HG03097 (cell line): ENCODE data around the gene ZNF492.
"Not testable (repeated sequence)": the region's sequence is repeated elsewhere in the genome, so short reads cannot be mapped to it uniquely, and the experiment has no call there.

Source experiments
- ATAC-seq: cut with Tn5 transposase; IDR thresholded peaks from one replicate; pipeline ENCODE4 v1.9.1; 2021; ENCODE audit not compliant: unreplicated experiment, low FRiP score

The ZNF492 gene

DNA sequence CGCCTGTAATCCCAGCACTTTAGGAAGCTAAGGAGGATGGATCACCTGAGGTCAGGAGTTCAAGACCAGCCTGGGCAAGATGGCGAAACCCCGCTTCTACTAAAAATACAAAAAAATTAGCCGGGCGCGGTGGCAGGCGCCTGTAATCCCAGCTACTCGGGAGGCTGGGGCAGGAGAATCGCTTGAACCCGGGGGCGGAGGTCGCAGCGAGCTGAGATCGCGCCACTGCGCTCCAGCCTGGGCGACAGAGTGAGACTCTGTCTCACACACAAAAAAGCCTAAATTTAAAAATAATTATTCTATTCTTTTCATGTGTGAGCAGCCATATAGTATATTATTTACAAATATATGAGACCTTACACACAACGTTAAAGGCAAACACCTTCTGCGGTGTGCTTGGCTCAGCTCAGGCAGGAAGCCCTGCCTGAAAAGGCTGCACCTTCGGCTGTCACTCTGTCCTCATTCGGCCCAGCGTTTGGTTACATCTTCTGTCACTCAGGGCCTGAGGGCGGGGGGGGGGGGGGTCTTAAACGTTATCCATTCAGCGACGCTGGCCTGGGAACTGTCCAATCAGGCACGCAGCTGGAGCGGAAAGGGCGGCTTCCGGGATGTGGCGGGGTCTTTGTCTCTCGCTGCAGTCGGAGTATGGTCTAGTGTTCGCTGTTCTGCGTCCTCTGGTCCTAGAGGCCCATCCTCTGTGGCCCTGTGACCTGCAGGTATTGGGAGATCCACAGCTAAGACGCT lies at the start of gene ZNF492:
TSS of gene ZNF492 (plus strand) at position 619 of the 744 bp plus-strand sequence. CDS start 19,076 bp downstream, outside the sequence.
- ATAC-seq: not testable (repeated sequence)

DNA sequence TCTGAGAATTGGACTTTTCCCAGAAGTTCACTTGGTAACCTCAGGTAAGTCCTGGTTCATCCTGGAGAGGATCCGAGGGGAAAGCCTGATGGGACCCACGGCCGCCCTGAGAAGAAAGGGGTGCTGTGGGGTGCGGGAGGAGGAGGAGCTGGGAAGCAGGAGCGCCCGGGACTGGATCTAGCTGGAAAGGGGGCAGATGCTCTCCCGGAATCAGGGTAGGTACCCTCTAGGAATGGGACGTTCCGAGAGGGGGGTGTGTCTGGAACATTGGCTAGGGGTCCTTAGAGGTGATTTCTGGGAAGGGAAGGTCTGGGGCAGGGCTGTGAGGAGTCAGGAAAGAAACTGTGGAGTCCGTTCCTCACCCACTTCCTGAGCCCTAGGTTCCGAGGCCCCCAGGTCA lies 38.7 kb upstream of the ZNF492 start:
- no peak for ATAC-seq

DNA sequence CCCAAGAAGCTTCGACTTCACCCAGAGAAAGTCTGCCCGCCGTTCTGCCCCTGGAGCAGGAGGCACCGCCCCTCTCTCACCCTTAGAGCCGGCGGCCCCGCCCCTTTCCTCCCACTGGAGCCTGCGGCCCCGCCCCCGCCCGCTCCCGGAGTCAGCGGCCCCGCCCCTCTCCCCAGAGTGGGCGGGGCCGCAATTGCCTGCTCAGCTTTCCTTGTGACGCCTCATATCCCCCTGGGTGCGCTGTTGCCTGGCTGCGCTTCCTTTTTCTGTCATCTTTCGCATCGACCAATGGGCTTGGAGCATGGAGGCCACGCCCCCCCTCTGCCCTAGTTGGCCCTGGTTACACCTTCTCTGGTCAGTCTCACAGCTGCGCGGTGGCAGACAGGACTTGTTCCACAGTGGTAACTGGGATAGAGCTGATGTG lies 38.2 kb upstream of the ZNF492 start:
- ATAC-seq: no peak

DNA sequence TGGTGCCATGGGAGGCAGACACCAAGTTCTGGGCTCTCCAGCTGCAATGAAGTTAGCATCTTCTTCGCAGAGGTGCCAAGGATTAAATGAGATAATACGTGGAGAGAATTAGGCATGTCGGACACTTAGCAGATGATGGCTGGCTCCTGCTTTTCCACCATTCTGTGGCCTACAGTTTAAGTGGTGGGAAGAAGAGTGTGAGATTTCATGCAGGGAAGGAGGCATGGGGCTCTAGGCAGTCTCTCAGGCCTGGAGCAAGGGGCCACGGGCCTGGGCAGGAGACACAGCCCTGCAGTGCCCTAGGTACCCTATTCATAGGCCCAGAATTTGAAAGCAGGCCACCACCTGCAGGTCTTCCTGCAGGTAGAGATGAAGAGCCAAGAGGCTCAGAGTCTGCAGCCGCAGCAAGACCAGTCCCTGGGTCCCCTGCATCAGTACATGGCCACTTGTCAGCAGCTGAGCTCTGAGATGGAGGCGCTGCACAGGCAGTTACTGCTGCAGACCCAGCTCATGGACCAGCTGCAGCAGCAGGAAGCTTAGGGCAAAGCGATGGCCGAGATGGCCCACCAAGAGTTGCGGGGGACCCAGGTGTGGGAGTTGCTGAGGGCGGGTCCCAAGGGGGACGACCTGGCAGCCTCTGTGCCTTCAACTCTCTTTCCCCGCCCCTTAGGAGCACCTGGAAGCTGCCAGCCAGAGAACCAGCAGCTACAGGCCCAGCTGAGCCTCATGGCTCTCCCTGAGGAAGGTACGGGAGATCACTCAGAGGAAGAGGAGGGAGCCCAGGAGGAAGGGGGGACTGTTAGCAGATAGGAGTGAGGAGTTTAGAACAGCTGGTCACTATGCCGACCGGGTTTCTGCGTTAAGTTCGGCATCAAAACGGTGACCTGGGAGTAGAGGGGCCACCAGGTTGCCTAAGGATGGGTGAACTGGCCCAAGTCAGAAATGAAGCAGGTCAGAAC lies 33.2 kb upstream of the ZNF492 start:
- no peak for ATAC-seq

DNA sequence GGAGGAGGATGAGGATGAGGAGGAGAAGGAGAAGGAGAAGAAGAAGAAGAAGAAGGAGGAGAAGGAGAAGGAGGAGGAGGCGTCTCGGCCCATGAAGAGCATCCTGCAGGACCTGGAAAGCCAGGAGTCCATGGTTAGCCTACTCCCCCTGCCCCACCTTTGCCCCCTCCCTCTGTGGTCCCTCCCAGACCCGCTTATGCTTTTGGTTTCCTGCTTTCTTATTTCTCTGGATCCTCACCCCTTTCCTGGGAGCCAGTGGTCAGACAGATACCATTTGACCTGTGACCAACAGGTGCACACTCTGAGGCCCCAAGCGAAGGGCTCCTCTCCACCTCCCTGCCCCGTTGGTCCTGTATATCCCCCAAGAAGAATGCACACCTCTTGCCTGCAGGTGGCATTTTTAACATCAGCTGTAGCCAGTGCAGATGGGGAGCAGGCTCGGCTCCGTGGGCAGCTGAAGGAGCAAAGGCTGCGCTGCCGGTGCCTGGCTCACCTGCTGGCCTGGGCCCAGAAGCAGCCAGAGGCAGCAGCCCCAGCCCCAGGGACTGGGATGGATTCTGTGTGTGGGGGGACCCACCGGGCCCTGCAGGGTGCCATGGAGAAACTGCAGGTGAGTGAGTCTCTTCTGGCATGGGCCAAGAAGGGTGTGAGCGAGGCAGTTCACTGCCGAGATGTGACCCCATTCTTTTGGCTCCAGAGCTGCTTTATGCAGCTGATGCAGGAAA lies 32.1 kb upstream of the ZNF492 start:
- no peak for ATAC-seq

DNA sequence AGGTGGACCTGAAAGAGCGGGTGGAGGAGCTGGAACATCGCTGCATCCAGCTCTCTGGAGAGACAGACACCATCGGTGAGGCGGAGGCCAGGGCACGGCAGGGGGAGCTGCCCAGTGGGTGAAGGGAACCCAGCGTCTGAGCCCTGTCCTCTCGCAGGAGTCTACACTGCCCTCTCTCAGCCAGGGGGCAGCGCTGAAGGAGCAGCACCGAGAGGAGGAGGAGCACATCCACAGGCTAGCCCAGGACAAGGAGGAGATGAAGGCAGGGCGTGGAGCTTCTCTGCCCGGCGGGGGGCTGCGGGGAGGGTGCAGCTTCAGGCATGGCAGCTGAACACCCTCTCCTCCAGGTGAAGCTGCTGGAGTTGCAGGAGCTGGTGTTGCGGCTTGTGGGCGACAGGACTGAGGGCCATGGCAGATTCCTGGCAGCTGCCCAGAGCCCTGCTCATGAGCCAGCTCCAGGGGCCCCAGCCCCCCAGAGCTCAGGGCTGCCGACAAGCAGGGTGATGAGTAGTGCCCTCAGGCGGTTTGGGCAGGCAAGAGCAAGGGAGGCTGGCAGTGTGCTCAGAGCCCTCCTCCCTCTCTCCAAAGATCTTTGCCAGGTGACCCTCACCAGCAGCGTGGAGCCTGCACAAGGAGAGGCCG lies 31.4 kb upstream of the ZNF492 start:
- no peak for ATAC-seq

DNA sequence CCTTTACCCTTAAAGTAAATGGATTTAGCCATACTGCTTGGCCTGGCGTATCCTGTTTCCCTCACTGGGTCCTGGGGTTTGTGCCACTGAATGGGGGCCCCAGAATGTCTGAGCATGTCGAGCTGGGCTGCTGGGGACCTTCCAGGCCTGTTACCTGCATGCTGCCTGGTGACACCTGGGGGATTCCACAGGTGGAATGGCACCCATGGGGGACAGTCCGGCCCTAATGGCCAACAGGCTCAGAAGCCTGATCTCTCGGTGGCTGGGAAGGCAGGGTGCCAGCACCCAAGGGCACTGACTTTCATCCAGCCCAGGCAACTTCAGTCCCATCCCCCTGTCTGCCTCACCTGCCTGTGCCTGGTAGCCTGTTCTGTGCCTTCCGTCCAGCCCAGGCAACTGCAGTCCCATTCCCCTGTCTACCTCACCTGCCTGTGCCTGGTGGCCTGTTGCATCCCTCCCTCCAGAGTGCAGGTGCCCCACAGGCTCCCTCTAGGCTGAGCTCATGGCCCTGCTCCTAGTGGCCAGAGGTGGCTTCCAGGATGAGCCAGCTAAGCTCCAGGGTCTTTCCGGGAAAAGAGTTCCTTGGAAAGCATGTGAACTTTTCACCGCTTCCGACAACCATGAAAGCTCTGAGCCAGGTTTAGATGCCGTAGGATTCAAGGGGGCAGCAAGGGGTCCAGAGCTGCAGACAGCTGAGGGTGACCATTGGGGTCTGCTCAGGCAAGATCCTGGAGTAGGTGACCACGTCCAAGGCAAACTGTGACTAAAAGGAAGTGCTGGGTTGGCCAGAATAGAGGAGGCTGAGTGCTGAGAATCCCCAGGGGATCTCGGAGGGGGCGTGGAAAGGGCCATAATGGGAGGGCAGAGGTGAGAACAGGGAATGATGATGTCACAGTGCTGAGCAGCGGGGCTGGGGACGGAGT lies 30.3 kb upstream of the ZNF492 start:
- no peak for ATAC-seq

DNA sequence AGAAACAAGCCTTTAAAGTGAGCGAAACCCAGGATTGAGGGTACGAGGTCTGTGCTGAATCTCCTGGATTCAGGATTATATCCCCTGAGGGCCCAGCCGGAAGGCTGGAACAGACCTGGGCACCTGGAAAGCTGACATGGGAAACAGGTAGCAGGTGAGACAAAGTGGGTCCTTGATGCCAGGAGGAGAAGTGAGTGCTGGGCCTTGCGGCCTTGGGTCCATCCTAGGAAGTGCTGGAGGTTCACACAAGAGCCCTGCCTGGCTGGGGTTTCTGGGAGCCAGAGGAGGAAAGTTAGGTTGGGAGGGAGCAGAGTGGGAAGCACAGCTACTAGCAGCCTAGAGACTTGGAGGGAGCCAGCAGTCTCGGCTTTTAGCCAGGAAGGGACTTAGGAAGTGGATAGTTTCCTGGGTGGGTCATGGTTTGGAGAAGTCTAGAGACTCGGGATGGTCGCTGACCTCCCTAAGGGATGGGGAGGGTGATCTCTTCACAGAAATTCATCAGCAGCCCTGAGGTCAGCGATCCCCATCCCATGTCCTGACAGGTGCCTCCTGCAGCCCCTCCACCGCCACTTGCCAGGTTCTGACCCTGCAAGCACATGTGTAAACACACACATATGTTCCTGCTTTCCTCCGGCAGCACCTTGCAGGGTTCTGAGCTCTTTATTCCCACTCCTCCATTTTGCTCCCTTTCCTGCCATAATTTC lies 29.4 kb upstream of the ZNF492 start:
- no peak for ATAC-seq

DNA sequence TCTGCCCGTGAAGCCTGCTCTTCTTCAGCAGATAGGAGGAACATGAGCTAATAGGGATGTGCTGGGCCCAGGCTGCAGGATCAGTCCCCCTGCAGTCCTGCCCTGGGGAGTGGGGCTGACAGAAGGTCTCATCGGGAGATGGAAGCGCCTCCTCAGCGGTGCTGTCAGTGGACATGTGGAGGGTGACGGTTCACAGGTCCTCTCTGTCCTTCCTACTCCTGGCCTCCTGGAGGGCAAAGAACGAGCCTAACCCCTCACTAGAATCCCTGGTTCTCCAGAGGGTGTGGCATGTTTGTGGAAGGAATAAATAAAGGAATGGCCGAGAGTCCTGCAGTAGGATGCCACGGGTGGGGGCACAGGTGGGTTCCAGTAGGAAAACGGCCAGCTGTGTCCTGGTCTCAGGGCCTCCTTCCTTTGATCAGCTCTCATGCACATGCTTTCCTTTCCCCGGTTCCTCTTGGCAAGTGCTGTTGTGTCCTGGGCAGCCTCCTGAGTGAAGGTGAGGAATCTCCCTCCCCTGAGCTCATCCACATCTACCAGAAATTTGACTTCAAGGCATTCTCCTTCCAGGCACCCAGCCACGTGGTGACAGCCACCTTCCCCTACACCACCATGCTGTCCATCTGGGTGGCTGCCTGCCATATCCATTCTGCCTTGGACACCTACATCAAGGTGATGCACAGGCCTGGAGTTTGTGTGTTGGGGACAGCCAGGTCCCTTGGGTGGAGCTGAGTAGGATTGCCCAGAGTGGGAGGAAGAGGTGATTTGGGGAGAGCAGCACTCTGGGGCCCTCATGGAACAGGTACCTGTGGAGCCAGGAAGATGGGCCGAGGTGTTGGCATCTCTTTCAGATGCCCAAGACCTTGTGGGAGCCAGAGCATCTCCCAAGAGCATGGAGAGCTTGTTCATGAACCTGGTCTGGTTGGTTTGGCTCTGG lies 28.6 kb upstream of the ZNF492 start:
- no peak for ATAC-seq

DNA sequence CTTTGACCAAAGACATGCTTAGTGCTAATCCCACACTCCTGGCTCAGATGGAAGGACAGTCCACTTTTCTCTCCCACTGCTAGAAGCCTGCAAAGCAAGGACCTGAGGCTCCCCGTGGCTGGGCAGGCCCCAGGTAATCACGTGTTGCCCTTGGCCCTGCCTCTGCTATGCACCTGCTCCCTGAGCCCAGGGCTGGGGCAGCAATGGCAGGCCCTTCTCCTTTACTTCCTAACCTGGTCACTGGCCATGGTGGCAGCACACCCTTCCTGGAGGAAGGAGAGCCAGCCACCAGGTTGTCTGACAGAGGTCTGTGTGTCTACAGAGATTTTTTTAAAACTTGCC lies 27.9 kb upstream of the ZNF492 start:
- no peak for ATAC-seq

DNA sequence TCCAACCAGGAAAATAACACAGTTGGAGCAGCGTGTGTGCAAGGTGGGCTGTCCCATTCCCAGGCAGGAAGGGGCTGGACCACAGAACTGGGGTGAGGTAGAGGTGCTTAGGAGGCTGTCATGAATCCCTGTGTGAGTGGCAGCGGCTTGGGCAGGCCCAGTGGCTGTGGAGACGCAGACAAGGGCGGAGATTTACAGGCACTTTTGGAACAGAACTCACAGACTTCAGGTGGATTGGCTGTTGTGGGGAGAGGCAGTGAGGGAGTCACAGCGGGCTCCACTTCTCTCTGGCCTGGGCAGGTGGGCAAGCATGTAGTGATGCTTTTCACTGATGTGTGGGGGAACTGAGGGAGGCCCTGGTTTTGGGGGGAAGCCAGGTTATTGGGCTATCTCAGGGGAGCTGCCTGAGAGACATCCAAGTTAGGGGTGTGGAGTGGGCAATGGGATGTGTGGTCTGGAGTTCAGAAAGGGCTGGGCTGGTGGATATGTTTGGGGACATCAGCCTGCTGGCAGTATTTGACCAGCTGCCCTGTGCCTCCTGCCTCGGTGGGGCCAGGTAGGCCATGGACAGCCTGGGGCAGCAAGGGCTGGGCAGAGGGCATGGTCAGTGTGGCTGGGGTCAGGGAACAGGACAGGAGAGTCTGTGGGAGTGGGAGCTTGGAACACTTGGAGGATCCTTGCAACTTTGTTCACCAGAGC lies 27.0 kb upstream of the ZNF492 start:
- ATAC-seq: no peak

DNA sequence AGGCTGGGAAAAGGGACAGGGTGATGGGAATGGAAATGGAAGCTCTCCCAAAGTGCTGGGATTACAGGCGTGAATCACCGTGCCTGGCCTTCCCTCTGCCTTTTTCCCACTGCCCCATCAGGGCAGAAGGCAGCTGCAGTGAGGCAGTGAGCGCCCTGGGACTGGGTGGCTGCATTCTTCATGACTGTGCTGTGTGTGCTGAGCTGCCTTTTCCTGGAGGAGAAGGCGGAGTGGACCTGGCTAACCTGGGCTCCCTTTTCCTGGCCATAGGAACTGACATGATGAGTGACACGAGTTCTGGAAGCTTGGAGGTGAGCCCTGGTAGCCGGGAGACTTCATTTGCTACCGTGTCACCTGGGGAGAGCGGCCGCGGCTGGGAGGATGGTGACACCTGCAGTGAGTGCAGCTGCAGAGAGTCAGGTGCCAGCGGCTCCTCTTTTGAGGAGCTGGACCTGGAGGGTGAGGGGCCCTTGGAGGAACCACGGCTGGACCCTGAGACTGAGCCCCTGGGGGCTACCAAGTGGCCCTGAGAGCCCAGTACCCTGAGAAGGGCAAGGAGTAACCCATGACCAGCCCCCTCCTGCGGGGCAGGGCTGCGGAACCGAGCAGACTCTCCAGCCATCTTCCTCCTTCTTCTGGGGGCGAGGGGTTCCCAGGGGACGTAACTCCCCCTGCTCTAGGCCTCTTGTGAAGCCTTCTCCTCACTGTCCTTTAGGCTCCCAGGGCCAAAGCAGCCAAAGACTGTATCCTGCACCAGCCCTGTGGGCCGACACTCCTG lies 26.3 kb upstream of the ZNF492 start:
- ATAC-seq: no peak

DNA sequence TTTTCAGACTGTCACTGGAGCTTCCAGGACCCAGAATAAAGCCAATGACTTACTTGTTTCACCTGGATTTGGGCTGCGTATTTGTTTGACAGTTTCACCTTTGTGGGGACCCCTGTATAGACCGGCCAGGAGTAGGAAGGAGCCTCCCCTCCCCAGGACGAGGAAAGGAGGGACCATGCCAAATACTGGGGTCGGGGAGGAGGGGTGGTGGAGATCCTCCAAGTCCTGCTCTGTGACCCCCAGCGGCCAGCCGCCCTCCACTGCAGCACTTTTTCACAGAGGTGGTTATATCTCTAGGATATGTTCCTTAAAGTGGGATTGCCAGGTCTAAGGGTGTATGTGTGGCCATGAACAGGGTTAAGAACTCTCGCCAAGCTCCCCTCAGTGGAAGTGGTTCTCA lies 25.7 kb upstream of the ZNF492 start:
- ATAC-seq: no peak

DNA sequence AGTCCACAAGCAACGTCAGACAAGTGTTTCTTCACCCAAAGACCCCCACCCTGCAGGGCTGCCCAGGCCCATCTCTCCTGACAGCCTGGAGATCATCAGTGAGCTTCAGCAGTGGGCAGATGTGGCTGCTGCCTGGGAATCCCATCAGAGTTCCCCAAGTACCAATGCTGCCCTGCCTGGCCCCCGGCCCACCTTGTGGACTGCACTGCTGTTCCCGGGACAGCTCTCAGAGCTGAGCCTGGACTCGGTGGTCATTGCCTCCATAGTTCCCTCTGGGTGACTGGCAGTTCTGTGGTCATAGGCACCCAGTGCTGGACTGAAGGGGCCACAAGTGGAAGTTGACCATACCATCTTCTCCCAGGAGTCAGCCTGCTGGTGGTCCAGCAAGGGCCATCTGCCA lies 24.5 kb upstream of the ZNF492 start:
- ATAC-seq: no peak

DNA sequence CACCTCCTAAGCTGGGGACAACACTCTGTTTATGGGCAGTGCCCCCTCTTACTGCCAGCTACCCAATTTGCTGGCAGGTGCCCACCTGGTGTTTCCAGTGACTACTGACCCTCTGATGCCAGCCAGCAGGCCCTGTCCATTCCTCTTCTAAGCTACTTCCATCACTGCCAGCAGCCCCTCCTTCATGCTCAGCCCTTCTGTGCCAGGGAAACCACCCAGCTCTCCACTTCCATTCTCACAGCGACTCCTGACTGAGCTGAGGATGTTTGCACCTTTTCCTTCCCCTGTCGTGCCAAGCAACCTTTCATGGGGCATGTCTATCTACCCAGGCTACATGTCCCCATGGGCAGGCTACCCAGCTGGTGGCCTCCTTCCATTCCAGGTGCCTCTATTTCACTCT lies 24.0 kb upstream of the ZNF492 start:
- ATAC-seq: no peak

DNA sequence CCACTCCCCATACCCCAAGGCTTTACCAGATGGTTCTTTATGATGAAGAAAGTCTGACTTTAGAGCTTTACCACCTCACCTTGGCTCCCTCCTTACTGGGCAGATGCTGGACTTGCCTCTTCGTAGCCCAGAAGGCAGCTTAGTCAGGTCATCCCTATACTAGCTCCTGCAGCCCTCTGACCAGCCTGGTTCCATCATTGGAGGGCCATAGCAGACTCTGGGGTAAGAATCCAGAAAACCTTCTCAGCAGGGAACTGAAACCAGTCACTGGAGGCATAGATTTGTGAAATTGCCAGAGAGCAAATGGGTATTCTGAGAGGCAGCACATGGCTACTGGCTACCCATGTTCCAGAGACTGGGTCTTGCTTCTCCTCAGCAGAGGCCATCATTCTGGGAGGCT lies 21.8 kb upstream of the ZNF492 start:
- ATAC-seq: no peak

DNA sequence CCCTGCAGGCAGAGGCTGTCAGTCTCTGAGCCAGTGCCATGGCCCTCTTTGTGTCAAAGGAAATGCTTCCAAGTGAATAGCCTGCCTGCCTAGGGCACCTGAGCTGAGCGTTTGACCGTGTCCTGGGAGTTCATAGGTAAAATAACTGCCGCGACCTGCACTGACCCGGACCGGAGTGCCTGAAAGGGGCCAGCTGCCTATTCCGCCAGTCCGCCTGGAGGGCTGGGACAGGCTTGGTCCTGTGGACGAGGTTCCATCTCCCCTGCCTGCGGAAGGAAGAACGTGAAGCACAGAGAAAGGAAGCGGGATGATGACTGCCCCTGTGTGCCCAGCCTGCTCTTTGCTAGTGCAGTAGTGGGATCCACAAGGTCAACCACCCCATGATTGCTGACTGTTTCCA lies 17.5 kb upstream of the ZNF492 start:
- no peak for ATAC-seq
